ENCODE measurements around the gene NUP50.

NUP50 gene

DNA sequence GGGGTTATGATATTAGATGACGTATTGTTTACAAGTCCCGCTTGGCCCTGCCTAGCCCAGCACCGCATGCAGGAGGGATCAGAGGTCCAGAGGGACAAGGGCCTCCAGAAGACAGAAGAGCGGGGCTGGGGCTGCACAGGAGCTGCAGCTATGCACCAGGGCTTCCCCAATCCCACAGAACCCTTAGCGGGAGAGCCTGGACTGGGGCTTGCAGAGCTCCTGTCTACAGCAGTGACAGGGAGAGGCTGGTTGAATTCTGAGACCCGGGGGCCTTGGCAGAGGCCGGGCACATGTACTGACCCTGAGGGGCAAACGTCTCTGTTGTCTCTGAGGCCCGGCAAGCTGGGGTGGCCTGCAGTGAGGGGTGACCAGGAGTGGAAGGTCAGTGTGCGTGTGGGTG is 70.1 kb downstream of the NUP50 start:
- DNase-seq = no peak

DNA sequence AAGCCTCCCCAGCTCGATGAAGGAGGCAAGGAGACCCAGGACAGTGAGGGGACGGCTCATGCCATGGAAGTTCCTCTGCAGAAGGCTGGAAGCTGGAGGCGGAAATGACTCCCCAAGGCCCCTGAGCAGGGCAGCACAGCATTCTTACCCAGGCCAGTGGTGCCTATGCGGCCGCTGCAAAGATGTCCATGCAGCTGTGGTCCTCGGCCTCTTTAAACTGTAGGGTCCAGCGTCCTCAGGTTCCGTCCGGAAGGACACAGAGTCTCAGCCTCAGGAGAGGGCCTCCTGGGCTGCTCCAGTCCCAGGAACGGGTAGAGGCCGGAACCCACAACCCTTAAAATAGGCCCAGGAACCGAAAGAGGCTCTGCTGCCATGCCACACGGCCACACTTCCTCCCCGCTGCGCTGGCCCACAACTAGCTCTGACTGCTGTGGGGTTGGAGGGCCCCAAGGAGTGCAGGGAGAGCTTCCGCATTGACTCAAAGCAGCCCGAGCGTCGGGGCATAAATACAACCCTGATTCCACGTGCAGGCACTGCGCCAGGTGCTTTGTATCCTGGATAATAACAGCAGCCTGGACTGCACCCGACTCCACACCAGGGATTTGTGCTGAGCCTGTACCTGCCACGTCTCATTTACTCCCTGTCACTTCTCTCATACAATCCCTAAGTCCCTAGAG is 71.5 kb downstream of the NUP50 start:
- no peak for DNase-seq

DNA sequence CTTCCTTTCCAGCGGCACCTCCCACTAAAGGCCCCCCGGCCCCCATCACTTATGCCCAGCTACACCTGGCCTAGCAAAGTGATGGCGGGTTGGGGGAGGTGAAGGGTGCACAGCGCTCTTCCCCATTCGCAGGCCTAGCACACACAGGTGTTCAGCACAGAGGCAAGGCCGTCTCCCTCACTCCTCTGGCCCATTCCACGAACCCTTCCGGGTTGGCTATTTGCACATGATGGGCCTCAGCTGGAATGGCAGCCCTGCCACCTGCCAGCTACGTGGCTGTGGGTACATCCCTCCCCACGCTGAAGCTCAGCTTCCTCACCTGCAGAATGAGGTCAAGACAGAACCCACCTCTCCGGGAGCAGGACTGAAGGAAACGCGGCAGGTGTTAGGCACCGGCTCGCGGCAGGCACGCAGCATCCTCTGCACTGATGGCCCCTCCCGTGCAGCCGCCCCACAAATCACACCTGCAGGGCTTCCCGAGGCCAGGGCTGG is 72.2 kb downstream of the NUP50 start:
- no peak for DNase-seq

DNA sequence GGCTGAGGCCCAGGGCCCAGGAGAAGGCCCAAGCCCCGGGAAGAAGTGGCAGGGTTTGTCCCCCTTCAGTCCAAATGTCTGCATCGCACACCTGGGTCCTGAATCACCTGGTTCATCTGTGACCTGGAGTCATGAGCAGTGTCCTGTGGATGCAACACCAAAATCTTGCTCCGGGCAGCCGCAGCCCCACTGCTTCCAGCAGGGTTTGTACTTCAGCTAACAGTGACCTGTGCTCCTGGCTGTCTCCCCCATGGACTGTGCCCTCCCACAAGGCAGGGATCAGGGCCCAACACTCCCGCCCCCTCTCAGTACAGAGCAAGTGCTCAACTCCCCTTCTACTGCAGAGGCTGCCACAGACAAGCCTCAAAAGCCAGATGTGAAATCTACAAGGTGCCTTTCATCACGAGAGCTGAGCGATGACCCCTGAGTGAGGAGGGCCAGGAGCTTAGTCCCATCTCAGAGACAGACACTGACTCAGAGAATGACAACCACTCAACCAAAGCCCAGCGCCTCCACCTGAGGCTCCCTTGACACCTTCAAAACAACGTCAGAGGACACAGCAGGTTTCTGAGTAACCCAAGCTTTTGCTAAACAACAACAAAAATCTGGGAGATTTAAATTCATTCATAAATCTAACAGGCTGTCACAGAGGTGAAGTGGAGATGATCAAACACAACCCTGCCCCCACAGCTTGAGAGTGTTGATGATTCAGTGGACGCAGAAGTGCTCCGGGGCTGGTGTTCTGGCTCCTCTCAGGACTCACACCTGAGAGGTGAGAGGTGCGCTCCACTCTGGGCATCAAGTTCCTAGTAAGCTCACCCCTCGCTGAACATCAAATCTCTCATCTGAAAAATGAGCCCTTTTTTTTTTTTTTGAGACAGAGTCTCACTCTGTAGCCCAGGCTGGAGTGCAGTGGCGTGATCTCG is 73.6 kb downstream of the NUP50 start:
- no peak for DNase-seq

Data from NCI-H2029 treated with DMSO at 0.1 percent for 48 hours (cell line).